Esophagus squamous epithelium (tissue), 4 donors: ENCODE results near the gene FBXW2.
A peak's percentile ranks its signal among the peaks of the same experiment; 100 is the strongest.

ENCODE experiments used
- CTCF ChIP-seq, 6 experiments: fragments of 450-650 bp in 4 of 6; fragments of 200-600 bp in 2 of 6; sonication (generic) in 2 of 6; IDR thresholded peaks; one replicate each; pipeline ENCODE4 v1.5.1; 2016 to 2019; ENCODE audit warnings: antibody characterized with exemption in 6 of 6, mild to moderate bottlenecking in 4 of 6, moderate library complexity in 4 of 6
- POLR2A ChIP-seq, 4 donors: fragments of 450-650 bp; IDR thresholded peaks; one replicate each; pipeline ENCODE4 v1.6.1; 2017; ENCODE audit warnings: antibody characterized with exemption in 4 of 4, mild to moderate bottlenecking in 4 of 4, moderate library complexity in 3 of 4

DNA sequence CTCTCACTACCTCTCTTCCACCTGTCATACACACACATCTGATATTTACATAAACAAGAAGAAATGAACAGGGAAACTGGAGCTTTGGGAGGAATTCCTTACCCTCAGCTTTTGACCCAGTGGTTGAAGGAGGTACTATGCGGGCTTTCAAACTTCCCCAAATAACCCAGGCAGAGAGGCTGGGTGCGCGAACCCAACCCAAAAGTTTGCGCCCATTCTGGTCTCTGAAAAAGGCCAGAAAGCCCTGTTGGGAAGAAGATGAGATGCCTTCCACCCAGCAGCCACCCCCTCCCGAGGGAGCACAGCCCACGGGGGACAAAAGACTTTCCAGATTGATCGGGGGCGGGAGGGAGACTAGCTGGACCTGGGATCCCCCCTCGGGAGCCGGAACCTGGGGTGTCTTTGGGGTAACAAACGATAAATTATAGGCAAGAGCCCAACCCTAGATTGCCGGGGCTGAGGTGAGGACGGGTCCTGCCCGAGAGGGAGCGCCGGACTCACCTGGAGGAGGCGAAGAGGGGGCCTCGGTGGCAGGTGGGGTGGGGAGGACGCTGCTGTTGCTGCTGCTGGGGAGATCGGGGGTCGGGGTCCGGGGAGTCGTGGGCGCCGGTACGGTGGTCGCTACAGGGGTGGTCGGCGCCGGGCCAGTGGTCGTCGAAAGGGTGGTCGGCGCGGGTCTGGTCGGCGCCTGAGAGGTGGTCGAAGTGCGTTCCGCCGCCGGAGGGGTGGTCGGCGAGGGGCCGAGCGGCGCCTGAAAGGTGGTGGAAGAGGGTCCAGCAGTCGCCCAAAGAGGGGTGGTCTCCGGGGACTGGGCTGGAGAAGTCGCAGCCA, 79.7 kb downstream of the FBXW2 start:
- peak in 4 of 6 experiments; percentile 26 to 50 (median 37) for TF ChIP-seq CTCF (IDR thresholded peaks at IDR 0.05)
- TF ChIP-seq POLR2A (IDR thresholded peaks at IDR 0.05), result no peak
